ENCODE results near the gene TRAF3IP1. TPM values are rescaled to one million over a fixed set of nuclear protein-coding genes. Genes with fewer than 3 reads are reported as not detected.

TRAF3IP1 gene
- total and polyA plus RNA-seq, 4 donors: 8.9 to 41.0 (median 14.7) TPM

- Histone ChIP-seq H3K27ac (ENCODE audit: low read depth in 1 of 2, low read length in 1 of 2) (peak overlapping the region in 1 of 2 donors; percentile 45), H3K27me3 (ENCODE audit: control insufficient read depth in 3 of 3, insufficient read depth in 3 of 3, low read length in 2 of 3) (no peaks in the 10 kb centered on the region), H3K4me3 (no peak overlapping the region), H3K9me3 (ENCODE audit: control insufficient read depth in 4 of 4, insufficient read depth in 3 of 4, low read length in 3 of 4) (no peaks in the 10 kb centered on the region), H3K9ac (ENCODE audit: insufficient read depth in 1 of 2, low read length in 2 of 2) (no peak overlapping the region), H3K36me3 (ENCODE audit: control insufficient read depth in 4 of 4, insufficient read depth in 4 of 4, low read length in 4 of 4) (peaks cover 0 to 2% (median 0%) of the 10 kb centered on the region in 4 donors), H3K4me1 (ENCODE audit: control insufficient read depth in 5 of 5, insufficient read depth in 5 of 5, low read length in 5 of 5) (peaks cover 0 to 3% (median 0%) of the 10 kb centered on the region in 5 donors)
- TF ChIP-seq CTCF (IDR thresholded peaks at IDR 0.05; ENCODE audit: control extremely low read depth, extremely low read depth): no peak
- no peak for DNase-seq
- ATAC-seq (ENCODE audit: insufficient read depth, low FRiP score): peak; percentile 34
- WGBS, 2 donors: 29 to 66% methylated on average over 8 of the region's 8 CpGs
These were observed 56.6 kb downstream of the TRAF3IP1 start for GRCh38 chr2:238376884-238377391.

- DNase-seq (no peak), ATAC-seq (ENCODE audit: insufficient read depth, low FRiP score) (no peak)
- H3K4me3 ChIP-seq: no peak overlapping the region
- peaks cover 0 to 3% (median 0%) of the 10 kb centered on the region in 5 donors for H3K4me1 ChIP-seq (ENCODE audit: control insufficient read depth in 5 of 5, insufficient read depth in 5 of 5, low read length in 5 of 5)
- WGBS, 2 donors: 95 to 98% methylated on average over 11 of the region's 11 CpGs
- peak overlapping the region in 1 of 2 donors; percentile 82 for H3K27ac ChIP-seq (ENCODE audit: low read depth in 1 of 2, low read length in 1 of 2)
- H3K27me3 ChIP-seq (ENCODE audit: control insufficient read depth in 3 of 3, insufficient read depth in 3 of 3, low read length in 2 of 3): no peaks in the 10 kb centered on the region
- no peaks in the 10 kb centered on the region for H3K9me3 ChIP-seq (ENCODE audit: control insufficient read depth in 4 of 4, insufficient read depth in 3 of 4, low read length in 3 of 4)
- TF ChIP-seq CTCF (IDR thresholded peaks at IDR 0.05; ENCODE audit: control extremely low read depth, extremely low read depth): no peak
- peaks cover 0 to 7% (median 5%) of the 10 kb centered on the region in 4 donors for H3K36me3 ChIP-seq (ENCODE audit: control insufficient read depth in 4 of 4, insufficient read depth in 4 of 4, low read length in 4 of 4)
- H3K9ac ChIP-seq (ENCODE audit: insufficient read depth in 1 of 2, low read length in 2 of 2): no peak overlapping the region
These were observed 58.1 kb downstream of the TRAF3IP1 start for GRCh38 chr2:238378230-238379095.

- DNase-seq: no peak
- no peak overlapping the region for H3K9ac ChIP-seq (ENCODE audit: insufficient read depth in 1 of 2, low read length in 2 of 2)
These were observed 58.9 kb downstream of the TRAF3IP1 start for GRCh38 chr2:238379096-238379810.

More at GRCh38 chr2:238379096-238379810, 58.9 kb downstream of the TRAF3IP1 start:
- peaks cover 0 to 10% (median 5%) of the 10 kb centered on the region in 4 donors for H3K36me3 ChIP-seq (ENCODE audit: control insufficient read depth in 4 of 4, insufficient read depth in 4 of 4, low read length in 4 of 4)
- no peaks in the 10 kb centered on the region for H3K27me3 ChIP-seq (ENCODE audit: control insufficient read depth in 3 of 3, insufficient read depth in 3 of 3, low read length in 2 of 3)
- no peak for ATAC-seq (ENCODE audit: insufficient read depth, low FRiP score)
- peak overlapping the region in 1 of 2 donors; percentile 82 for H3K27ac ChIP-seq (ENCODE audit: low read depth in 1 of 2, low read length in 1 of 2)
- TF ChIP-seq CTCF (IDR thresholded peaks at IDR 0.05; ENCODE audit: control extremely low read depth, extremely low read depth): no peak
- H3K4me3 ChIP-seq: no peak overlapping the region
- whole genome bisulfite sequencing, 2 donors: 72 to 75% methylated on average over 15 of the region's 15 CpGs
- H3K9me3 ChIP-seq (ENCODE audit: control insufficient read depth in 4 of 4, insufficient read depth in 3 of 4, low read length in 3 of 4): no peaks in the 10 kb centered on the region
- peaks cover 0 to 3% (median 0%) of the 10 kb centered on the region in 5 donors for H3K4me1 ChIP-seq (ENCODE audit: control insufficient read depth in 5 of 5, insufficient read depth in 5 of 5, low read length in 5 of 5)
